Stimulated activated CD4-positive, alpha-beta T cell treated with anti-CD3 and anti-CD28 coated beads, Interleukin-15, amount 100 ng/mL, for 1 hour (primary cell): Measurements from ENCODE around the gene POMZP3.
"Not testable (repeated sequence)": the region's sequence is repeated elsewhere in the genome, so short reads cannot be mapped to it uniquely, and the experiment has no call there.

Source experiments
- DNase-seq, 2 donors: peaks; one replicate each; pipeline ENCODE4 v3.0.0-alpha.2; 2020; ENCODE audit warnings: low read depth in 1 of 2, low spot score in 1 of 2

The POMZP3 gene

DNA sequence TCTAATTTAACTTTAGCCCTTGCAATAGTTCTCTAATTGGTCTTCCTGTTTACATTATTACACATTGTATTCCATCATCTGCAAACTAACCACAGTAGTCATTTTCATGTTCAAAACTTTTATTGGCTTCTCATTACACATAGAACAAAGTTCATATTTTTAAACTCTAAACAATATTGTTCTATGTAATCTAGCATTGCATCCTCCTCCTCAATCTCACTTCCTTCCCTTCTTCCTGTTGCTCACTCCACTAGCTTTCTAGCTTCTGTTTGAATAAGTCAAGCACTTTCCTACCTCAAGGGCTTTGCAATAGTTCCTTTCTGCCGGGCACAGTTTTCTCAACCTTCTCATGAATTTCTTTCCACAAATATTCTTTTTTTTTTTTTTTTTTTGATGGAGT lies 38.5 kb downstream of the POMZP3 start:
- DNase-seq = not testable (repeated sequence)

- not testable (repeated sequence) for DNase-seq
These were observed 40.3 kb downstream of the POMZP3 start for GRCh38 chr7:76586585-76587315.

- not testable (repeated sequence) for DNase-seq
These were observed 43.3 kb downstream of the POMZP3 start for GRCh38 chr7:76583636-76584281.

DNA sequence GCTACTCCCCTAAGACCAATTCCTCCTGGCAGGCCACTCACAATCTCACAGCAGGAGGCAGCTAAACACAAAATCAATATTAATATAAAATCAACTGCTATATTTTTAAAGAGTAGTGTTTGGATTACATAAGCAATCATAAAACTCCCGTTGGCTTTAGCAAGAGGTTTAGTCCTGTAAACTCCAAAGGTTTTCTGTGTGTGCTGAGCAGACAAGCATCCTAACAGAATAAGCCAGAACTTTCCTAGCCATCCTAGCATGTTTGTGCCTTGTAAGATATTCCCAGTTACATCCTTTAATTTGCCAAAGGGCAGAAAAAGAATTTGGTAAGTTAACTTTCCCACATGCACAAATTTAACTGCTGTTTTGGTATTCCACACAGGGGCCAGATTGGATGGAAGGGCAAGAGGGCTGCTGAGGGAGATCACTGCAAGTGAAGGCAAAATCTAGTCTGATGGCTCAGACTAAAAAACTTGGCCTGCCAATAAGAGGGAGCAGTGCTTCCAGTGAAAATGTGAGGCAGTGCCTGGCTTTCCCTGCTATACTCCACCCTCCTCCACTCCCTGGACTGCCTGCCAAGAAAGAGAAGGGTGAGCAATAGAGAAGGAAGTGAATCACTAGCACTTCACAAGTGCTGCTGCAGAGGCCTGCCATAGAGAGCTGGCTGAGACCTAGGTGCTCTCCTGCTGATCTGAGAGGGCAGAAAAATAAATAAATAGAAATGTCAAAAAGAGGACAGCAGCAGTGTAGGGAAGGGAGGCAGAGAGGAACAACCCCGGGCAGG lies 44.0 kb downstream of the POMZP3 start:
- DNase-seq = not testable (repeated sequence)

DNA sequence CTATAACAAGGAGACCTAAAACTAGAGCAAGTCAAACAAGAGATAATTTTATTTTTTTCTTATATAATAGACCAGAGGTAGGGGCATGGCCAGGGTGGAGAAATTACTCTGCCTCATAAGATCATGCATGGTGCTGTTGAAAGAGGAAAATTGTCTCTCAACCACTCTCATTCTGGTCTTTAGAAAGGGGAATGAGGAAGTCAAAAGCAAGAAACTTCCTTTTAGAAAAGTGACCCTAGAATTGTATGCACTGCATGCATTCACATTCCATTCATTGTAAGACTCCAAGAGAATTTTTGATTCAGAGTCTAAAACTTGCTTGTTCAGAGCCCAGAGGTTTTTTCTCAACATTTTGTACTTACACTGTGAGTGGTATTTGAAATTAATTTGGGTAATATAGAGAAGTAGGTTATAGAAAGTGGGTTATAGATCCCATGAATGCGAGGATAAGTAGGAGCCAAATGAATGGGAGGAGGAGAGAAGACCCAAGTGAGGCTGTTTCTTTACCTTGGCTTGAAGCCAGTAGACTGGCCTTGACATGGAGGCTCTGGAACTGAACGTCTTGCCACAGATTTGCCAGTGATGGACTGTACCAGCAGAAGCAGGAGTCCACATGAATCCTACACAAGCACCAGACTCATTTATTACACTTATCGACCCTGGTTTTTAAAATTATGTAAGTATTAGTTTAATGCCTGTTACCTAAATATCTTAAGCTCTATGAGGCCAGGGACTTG lies 51.0 kb downstream of the POMZP3 start:
- DNase-seq = not testable (repeated sequence)

DNA sequence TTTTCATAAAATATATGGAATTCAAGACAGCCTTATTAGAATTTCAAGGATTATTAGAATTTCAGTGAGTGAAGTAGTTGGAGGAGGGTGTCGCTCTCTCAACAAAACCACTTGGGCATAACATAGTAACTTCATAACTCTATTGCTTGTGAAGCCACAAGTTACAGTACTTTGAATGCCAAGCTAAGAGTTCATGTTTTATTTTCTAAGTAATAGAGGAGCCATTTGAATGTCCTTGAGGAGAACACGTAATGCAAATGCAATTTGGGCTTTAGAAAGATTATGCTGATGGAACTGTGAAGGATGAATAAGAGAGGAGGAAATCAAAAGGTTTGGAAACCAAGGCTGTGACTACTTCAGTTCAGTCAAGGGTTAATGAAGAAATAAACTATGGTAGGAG lies 51.6 kb downstream of the POMZP3 start:
- not testable (repeated sequence) for DNase-seq

DNA sequence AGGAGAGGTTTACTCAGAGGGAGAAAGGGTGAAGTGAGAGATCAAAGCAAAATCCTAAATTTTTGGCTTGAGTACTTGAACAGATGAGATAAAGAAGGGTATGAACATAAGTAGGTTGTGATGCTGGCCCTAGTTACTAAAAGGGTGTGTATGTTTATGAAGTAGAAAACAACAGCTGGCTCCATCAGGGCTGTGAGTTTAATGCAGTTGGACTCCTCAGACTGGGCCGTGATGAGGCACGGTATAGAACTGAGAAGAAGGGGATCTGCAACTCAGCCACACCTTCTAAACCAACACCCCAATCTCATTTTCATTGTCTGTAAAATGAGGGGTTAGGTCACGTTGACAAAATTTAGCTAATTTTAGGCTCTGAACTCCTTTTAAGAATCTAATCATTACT lies 54.8 kb downstream of the POMZP3 start:
- DNase-seq = not testable (repeated sequence)

- not testable (repeated sequence) for DNase-seq
These were observed 56.7 kb downstream of the POMZP3 start for GRCh38 chr7:76570324-76570775.

GRCh38 chr7:76568742-76569141 lies 58.3 kb downstream of the POMZP3 start:
- DNase-seq = not testable (repeated sequence)

DNA sequence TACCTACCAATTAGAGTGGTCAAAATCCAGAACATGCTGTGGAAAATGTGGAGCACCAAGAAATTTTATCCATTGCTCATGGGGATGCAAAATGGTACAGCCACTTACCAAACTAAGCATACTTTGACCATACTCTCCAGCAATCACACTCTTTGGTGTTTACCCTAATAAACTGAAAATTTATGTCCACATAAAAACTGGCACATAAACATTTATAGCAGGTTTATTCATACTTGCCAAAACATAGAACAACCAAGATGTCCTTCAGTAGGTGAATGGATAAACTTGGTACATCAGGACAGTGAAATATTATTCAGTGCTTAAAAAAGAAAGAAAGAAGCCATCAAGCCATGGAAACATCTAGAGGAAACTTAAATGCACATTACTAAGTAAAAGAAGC lies 59.3 kb downstream of the POMZP3 start:
- not testable (repeated sequence) for DNase-seq

- not testable (repeated sequence) for DNase-seq
These were observed 59.8 kb downstream of the POMZP3 start for GRCh38 chr7:76567311-76567710.

DNA sequence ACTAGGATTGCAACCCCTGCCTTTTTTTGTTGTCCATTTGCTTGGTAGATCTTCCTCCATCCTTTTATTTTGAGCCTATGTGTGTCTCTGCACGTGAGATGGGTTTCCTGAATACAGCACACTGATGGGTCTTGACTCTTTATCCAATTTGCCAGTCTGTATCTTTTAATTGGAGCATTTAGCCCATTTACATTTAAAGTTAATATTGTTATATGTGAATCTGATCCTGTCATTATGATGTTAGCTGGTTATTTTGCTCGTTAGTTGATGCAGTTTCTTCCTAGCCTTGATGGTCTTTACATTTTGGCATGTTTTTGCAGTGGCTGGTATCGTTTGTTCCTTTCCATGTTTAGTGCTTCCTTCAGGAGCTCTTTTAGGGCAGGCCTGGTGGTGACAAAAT lies 62.1 kb downstream of the POMZP3 start:
- DNase-seq = not testable (repeated sequence)

DNA sequence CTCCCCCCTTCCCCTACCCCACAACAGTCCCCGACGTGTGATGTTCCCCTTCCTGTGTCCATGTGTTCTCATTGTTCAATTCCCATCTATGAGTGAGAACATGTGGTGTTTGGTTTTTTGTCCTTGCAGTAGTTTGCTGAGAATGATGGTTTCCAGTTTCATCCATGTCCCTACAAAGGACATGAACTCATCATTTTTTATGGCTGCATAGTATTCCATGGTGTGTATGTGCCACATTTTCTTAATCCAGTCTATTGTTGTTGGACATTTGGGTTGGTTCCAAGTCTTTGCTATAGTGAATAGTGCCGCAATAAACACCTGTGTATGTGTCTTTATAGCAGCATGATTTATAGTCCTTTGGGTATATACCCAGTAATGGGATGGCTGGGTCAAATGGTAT lies 65.7 kb downstream of the POMZP3 start:
- DNase-seq = not testable (repeated sequence)

DNA sequence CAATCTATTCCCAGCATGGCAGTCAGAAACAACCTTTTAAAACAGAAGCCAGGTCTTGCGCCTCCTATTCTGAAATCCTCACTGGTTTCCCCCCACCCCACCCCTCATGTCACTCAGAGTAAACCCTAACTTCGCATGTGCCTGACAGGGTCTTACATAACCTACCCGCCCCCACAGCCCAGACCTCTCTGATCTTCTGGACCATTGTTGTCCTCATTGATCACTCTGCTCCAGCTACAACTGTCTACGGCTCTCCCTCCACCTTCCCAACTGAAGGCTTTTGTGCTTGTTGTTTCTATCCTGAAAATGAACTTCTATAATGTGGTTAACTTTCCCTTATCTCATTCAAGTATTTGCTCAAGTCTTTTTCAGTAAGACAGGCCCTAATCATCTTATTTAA lies 66.9 kb downstream of the POMZP3 start:
- DNase-seq = not testable (repeated sequence)
